SK-N-SH treated with all-trans-retinoic acid at 6 μM for 48 hours (cell line): ENCODE results near the gene ZBTB3.

Source experiments
- ATAC-seq: fragments of 200-7000 bp; cut with Tn5 transposase; 3 replicates; pipeline ENCODE4 v1.9.1; 2020; ENCODE audit warnings: mild to moderate bottlenecking, moderate library complexity
- ARNTL ChIP-seq: fragments of 450-650 bp; formaldehyde crosslinking; IDR thresholded peaks from 2 replicates; pipeline ENCODE4 v1.5.0; 2020; ENCODE audit warnings: low read depth, mild to moderate bottlenecking, moderate library complexity, borderline replicate concordance
- CREB5 ChIP-seq: fragments of 250-450 bp; sonication (Bioruptor Pico); IDR thresholded peaks from 2 replicates; pipeline ENCODE4 v1.5.1; 2020; ENCODE audit warnings: low read depth, mild to moderate bottlenecking, moderate library complexity
- CSDC2 ChIP-seq: fragments of 250-450 bp; sonication (Bioruptor Pico); IDR thresholded peaks from 2 replicates; pipeline ENCODE4 v1.5.0; 2020; ENCODE audit warnings: mild to moderate bottlenecking, moderate library complexity
- CSRNP3 ChIP-seq: fragments of 250-450 bp; sonication (Bioruptor Pico); IDR thresholded peaks from 2 replicates; pipeline ENCODE4 v1.5.1; 2021; ENCODE audit warnings: mild to moderate bottlenecking, moderate library complexity
- GLIS3 ChIP-seq: fragments of 250-450 bp; sonication (Bioruptor Pico); IDR thresholded peaks from 2 replicates; pipeline ENCODE4 v1.5.0; 2020; ENCODE audit warnings: mild to moderate bottlenecking, moderate library complexity
- ISL1 ChIP-seq: fragments of 250-450 bp; sonication (Bioruptor Pico); IDR thresholded peaks from 2 replicates; pipeline ENCODE4 v2.1.2; 2022; ENCODE audit warnings: mild to moderate bottlenecking, moderate library complexity
- OSR1 ChIP-seq: fragments of 250-450 bp; sonication (Bioruptor Pico); IDR thresholded peaks from 2 replicates; pipeline ENCODE4 v1.8.0; 2022; ENCODE audit warnings: moderate library complexity, mild to moderate bottlenecking, inconsistent platforms
- PPARA ChIP-seq: fragments of 250-450 bp; sonication (Bioruptor Pico); IDR thresholded peaks from 2 replicates; pipeline ENCODE4 v1.5.0; 2020; ENCODE audit warnings: mild to moderate bottlenecking, borderline replicate concordance
- RARB ChIP-seq: fragments of 250-450 bp; sonication (Bioruptor Pico); IDR thresholded peaks from 2 replicates; pipeline ENCODE4 v1.8.0; 2021; ENCODE audit warnings: mild to moderate bottlenecking, moderate library complexity
- SNAI2 ChIP-seq: fragments of 250-450 bp; sonication (Bioruptor Pico); IDR thresholded peaks from 2 replicates; pipeline ENCODE4 v1.5.0; 2020; ENCODE audit warnings: mild to moderate bottlenecking, moderate library complexity
- TCF4 ChIP-seq: fragments of 250-450 bp; sonication (Bioruptor Pico); IDR thresholded peaks from 2 replicates; pipeline ENCODE4 v1.8.0; 2021; ENCODE audit warnings: mild to moderate bottlenecking, moderate library complexity, borderline replicate concordance
- TOX ChIP-seq: fragments of 250-450 bp; sonication (Bioruptor Pico); IDR thresholded peaks from 2 replicates; pipeline ENCODE4 v1.8.0; 2021; ENCODE audit warnings: mild to moderate bottlenecking, moderate library complexity, borderline replicate concordance
- ZC3H10 ChIP-seq: fragments of 250-450 bp; sonication (Bioruptor Pico); IDR thresholded peaks from 2 replicates; pipeline ENCODE4 v1.5.1; 2021; ENCODE audit warnings: mild to moderate bottlenecking, moderate library complexity
- ZFP30 ChIP-seq: fragments of 450-650 bp; formaldehyde crosslinking; IDR thresholded peaks from 2 replicates; pipeline ENCODE4 v1.5.0; 2022; ENCODE audit warnings: mild to moderate bottlenecking, moderate library complexity
- ZNF565 ChIP-seq: fragments of 450-650 bp; formaldehyde crosslinking; conservative IDR thresholded peaks from 2 replicates; pipeline ENCODE4 v1.5.0; 2020; ENCODE audit warnings: low read depth, mild to moderate bottlenecking, moderate library complexity
- ZNF70 ChIP-seq: fragments of 450-650 bp; formaldehyde crosslinking; IDR thresholded peaks from 2 replicates; pipeline ENCODE4 v1.5.0; 2020; ENCODE audit warnings: mild to moderate bottlenecking, moderate library complexity
- ZNF8 ChIP-seq: fragments of 450-650 bp; formaldehyde crosslinking; IDR thresholded peaks from 2 replicates; pipeline ENCODE4 v1.5.0; 2020; ENCODE audit warnings: mild to moderate bottlenecking, moderate library complexity
- TF ChIP-seq, protein P1 (sequence below): fragments of 250-450 bp; sonication (Bioruptor Pico); IDR thresholded peaks from 2 replicates; pipeline ENCODE4 v1.5.0; 2020; ENCODE audit warnings: mild to moderate bottlenecking, moderate library complexity
- TF ChIP-seq, protein P2 (sequence below): fragments of 250-450 bp; sonication (Bioruptor Pico); IDR thresholded peaks from 2 replicates; pipeline ENCODE4 v1.8.0; 2020; ENCODE audit warnings: mild to moderate bottlenecking, moderate library complexity, borderline replicate concordance
- TF ChIP-seq, protein P3 (sequence below): fragments of 250-450 bp; sonication (Bioruptor Pico); IDR thresholded peaks from 2 replicates; pipeline ENCODE4 v1.8.0; 2021; ENCODE audit warnings: low read depth, mild to moderate bottlenecking, moderate library complexity, borderline replicate concordance

ZBTB3 gene

DNA sequence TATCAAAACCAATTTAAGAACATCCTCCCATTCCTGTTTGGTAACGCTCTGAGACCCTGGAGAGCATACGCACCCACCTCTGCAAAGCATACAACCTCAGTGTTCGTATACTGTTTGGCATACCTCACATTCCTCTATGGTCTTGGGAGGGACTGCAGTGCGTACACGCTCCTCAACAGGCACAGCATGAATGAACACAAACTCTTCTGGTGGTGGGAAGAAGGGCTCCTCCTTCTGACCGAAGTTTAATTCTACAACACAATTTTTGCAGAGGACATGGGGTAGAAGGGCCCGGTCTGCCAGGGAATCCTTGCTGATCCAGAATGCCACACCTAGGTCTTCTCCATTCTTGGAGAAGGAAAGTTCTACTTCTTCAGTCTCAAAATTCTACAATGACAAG lies 32.0 kb downstream of the ZBTB3 start:
- ATAC-seq, result peak; percentile 43; the same call in 2 of the 3 replicates
- TF ChIP-seq ARNTL (CRISPR knock-in tag) (no peak), CSDC2 (CRISPR knock-in tag) (no peak), GLIS3 (CRISPR knock-in tag) (no peak), CSRNP3 (CRISPR knock-in tag) (no peak), RARB (no peak), ISL1 (CRISPR knock-in tag) (no peak), SNAI2 (no peak), CREB5 (no peak), TOX (no peak), ZNF70 (CRISPR knock-in tag) (no peak), PPARA (no peak), ZFP30 (CRISPR knock-in tag) (no peak), ZNF8 (CRISPR knock-in tag) (no peak)
- TF ChIP-seq, protein P1, sequence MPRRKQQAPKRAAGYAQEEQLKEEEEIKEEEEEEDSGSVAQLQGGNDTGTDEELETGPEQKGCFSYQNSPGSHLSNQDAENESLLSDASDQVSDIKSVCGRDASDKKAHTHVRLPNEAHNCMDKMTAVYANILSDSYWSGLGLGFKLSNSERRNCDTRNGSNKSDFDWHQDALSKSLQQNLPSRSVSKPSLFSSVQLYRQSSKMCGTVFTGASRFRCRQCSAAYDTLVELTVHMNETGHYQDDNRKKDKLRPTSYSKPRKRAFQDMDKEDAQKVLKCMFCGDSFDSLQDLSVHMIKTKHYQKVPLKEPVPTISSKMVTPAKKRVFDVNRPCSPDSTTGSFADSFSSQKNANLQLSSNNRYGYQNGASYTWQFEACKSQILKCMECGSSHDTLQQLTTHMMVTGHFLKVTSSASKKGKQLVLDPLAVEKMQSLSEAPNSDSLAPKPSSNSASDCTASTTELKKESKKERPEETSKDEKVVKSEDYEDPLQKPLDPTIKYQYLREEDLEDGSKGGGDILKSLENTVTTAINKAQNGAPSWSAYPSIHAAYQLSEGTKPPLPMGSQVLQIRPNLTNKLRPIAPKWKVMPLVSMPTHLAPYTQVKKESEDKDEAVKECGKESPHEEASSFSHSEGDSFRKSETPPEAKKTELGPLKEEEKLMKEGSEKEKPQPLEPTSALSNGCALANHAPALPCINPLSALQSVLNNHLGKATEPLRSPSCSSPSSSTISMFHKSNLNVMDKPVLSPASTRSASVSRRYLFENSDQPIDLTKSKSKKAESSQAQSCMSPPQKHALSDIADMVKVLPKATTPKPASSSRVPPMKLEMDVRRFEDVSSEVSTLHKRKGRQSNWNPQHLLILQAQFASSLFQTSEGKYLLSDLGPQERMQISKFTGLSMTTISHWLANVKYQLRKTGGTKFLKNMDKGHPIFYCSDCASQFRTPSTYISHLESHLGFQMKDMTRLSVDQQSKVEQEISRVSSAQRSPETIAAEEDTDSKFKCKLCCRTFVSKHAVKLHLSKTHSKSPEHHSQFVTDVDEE (CRISPR knock-in tag), result no peak
- TF ChIP-seq, protein P2, sequence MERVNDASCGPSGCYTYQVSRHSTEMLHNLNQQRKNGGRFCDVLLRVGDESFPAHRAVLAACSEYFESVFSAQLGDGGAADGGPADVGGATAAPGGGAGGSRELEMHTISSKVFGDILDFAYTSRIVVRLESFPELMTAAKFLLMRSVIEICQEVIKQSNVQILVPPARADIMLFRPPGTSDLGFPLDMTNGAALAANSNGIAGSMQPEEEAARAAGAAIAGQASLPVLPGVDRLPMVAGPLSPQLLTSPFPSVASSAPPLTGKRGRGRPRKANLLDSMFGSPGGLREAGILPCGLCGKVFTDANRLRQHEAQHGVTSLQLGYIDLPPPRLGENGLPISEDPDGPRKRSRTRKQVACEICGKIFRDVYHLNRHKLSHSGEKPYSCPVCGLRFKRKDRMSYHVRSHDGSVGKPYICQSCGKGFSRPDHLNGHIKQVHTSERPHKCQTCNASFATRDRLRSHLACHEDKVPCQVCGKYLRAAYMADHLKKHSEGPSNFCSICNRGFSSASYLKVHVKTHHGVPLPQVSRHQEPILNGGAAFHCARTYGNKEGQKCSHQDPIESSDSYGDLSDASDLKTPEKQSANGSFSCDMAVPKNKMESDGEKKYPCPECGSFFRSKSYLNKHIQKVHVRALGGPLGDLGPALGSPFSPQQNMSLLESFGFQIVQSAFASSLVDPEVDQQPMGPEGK (CRISPR knock-in tag), result no peak
- TF ChIP-seq, protein P3, sequence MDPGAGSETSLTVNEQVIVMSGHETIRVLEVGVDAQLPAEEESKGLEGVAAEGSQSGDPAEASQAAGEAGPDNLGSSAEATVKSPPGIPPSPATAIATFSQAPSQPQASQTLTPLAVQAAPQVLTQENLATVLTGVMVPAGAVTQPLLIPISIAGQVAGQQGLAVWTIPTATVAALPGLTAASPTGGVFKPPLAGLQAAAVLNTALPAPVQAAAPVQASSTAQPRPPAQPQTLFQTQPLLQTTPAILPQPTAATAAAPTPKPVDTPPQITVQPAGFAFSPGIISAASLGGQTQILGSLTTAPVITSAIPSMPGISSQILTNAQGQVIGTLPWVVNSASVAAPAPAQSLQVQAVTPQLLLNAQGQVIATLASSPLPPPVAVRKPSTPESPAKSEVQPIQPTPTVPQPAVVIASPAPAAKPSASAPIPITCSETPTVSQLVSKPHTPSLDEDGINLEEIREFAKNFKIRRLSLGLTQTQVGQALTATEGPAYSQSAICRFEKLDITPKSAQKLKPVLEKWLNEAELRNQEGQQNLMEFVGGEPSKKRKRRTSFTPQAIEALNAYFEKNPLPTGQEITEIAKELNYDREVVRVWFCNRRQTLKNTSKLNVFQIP (CRISPR knock-in tag), result no peak

- ATAC-seq, result no peak
- TF ChIP-seq ARNTL (CRISPR knock-in tag) (no peak), TCF4 (CRISPR knock-in tag) (no peak), GLIS3 (CRISPR knock-in tag) (no peak), CSRNP3 (CRISPR knock-in tag) (no peak), ZFP30 (CRISPR knock-in tag) (no peak), ZNF70 (CRISPR knock-in tag) (no peak), ZNF565 (no peak), OSR1 (CRISPR knock-in tag) (no peak), ZNF8 (CRISPR knock-in tag) (no peak), ZC3H10 (CRISPR knock-in tag) (no peak)
- TF ChIP-seq, protein P2 (CRISPR knock-in tag), result no peak
- TF ChIP-seq, protein P1 (CRISPR knock-in tag), result no peak
- TF ChIP-seq, protein P3 (CRISPR knock-in tag), result no peak
Measured at GRCh38 chr11:62719302-62719978, 34.5 kb downstream of the ZBTB3 start.
